GM19468 (cell line): ENCODE measurements around the gene ZNF566.
"Not testable (repeated sequence)": the region's sequence is repeated elsewhere in the genome, so short reads cannot be mapped to it uniquely, and the experiment has no call there.

Experiments
- ATAC-seq: cut with Tn5 transposase; IDR thresholded peaks from one replicate; pipeline ENCODE4 v1.9.1; 2021; ENCODE audit warnings: mild to moderate bottlenecking, moderate library complexity, moderate number of reproducible peaks; ENCODE audit not compliant: unreplicated experiment; ENCODE audit errors: extremely low read depth

The ZNF566 gene

GRCh38 chr19:36489118-36489919 lies at the start of gene ZNF566:
ZNF566 (minus strand) TSS chr19:36489561; CDS start chr19:36476557, 13,004 bp downstream.
- peak; percentile 85 for ATAC-seq

GRCh38 chr19:36528921-36529518 lies 39.7 kb upstream of the ZNF566 start:
- ATAC-seq = no peak

GRCh38 chr19:36528194-36528920 lies 39.0 kb upstream of the ZNF566 start, which contains the start of gene ZNF260:
ZNF260 (minus strand) TSS chr19:36528271; CDS start chr19:36515238, 13,033 bp downstream.
- ATAC-seq = peak; percentile 67

GRCh38 chr19:36527873-36528193 lies 38.5 kb upstream of the ZNF566 start:
- ATAC-seq = no peak

GRCh38 chr19:36527341-36527740 lies 38.0 kb upstream of the ZNF566 start:
- no peak for ATAC-seq

GRCh38 chr19:36526581-36526980 lies 37.2 kb upstream of the ZNF566 start:
- ATAC-seq = no peak

- ATAC-seq = no peak
Observed at GRCh38 chr19:36524617-36525016, 35.3 kb upstream of the ZNF566 start.

GRCh38 chr19:36514012-36514612 lies 24.8 kb upstream of the ZNF566 start:
- ATAC-seq = no peak

GRCh38 chr19:36508325-36508724 lies 19.0 kb upstream of the ZNF566 start:
- ATAC-seq = no peak

GRCh38 chr19:36501973-36502372 lies 12.6 kb upstream of the ZNF566 start:
- no peak for ATAC-seq

GRCh38 chr19:36497001-36497400 lies 7.6 kb upstream of the ZNF566 start:
- no peak for ATAC-seq

GRCh38 chr19:36492689-36493453 lies 3.5 kb upstream of the ZNF566 start:
- not testable (repeated sequence) for ATAC-seq

- ATAC-seq = not testable (repeated sequence)
Observed at GRCh38 chr19:36490846-36491245, 1.5 kb upstream of the ZNF566 start.

GRCh38 chr19:36489920-36490415 lies 607 bp upstream of the ZNF566 start:
- ATAC-seq = no peak

- no peak for ATAC-seq
Observed at GRCh38 chr19:36488846-36489117, 579 bp downstream of the ZNF566 start.

- ATAC-seq = no peak
Observed at GRCh38 chr19:36488118-36488845, 1.1 kb downstream of the ZNF566 start.

GRCh38 chr19:36483653-36484052 lies 5.7 kb downstream of the ZNF566 start:
- no peak for ATAC-seq

GRCh38 chr19:36482876-36483275 lies 6.5 kb downstream of the ZNF566 start:
- ATAC-seq = no peak

- no peak for ATAC-seq
Observed at GRCh38 chr19:36460046-36460445, 29.3 kb downstream of the ZNF566 start.
